ENCODE measurements around the gene EIF5.

EIF5 gene

DNA sequence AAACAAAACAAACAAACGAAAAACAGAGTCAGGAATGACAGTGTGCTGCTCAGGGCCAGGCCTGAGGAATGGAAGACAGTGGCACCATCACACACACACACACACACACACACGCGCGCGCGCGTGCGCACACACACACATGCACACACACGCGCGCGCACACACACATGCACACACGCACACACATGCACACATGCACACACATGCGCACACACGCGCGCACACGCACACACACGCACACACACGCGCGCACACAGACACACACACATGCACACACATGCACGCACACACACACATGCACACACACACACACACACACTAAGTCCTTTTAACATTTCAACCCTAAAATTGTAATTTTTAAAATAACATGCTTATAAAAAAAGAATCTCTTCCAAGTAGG lies 38.0 kb downstream of the EIF5 start:
- no peak for DNase-seq

DNA sequence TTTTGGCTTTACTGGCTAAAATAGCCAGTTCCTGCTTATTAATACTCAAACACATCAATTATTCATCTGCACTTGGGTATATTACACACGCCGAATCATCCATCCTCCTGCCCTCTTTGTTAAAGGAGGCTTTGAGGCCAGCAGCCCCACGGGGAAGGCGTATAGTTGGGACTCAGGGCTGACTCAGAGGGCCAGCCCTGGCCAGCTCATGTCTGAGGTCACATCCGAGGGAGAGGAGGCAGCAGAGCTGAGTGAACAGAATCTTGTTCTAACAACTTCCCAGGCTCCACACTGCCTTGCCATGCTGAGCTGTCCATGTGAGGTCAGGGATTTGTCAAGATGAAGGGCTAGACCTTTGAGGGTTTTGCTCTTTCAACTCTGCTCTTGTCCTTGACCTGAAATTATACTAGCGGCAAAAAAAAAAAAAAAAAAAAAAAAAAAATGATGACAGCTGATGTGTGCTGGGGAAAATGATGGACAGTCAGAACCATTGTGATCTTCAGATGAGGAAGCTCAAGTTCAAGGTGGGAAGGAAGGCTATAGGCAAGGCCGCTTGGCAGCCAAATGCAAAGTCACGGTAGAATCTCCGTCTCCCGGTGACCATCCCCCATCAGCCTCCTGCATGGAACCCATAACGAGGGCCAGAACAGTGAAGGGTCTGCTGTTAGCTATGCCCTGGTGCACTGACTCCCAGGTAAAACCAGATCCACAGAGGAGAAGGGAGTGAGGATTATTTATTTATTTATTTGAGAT lies 38.7 kb downstream of the EIF5 start:
- peak; percentile 89 to 95 (median 91) for DNase-seq

DNA sequence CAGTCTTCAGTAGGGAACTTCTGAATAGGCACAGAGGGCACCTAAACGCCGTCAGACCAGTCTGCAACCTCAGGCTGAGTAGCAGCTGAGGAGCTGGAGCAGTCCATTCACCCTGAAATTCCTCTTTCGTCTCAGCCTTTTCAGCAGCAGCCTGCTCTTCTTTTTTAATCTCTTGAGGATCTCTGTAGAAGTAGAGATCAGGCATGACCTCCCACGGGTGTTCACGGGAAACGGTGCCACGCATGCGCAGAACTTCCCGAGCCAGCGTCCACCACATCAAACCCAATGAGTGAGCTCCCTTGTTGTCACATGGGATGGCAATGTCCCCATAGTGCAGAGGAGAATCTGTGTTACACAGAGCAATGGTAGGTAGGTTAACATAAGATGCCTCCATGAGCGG lies 40.1 kb downstream of the EIF5 start:
- DNase-seq, result no peak

DNA sequence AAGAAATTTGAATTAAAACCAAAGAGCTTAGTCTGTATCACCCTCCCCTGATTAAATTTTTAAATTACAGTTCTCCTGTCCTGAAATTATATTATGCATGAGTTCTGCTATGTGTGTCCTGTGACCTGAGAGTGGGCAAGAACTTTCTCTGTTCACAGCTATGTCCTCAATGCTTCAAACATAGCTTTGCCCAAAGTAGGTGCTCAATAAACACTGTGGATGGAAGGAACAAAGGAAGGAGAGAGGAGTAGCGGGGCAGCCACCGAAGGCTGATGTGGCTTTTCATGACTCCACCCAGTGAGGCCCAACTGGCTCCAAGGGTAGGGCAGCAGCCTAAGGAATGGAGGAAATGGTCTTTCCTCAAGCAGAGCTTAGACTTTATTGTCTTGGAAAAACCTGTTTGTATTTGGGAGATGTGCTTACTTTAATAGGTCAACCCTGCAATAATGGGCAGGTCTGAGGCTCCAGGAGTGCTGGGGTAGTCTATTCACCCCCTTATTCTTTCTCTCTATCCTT lies 43.5 kb downstream of the EIF5 start:
- no peak for DNase-seq

DNA sequence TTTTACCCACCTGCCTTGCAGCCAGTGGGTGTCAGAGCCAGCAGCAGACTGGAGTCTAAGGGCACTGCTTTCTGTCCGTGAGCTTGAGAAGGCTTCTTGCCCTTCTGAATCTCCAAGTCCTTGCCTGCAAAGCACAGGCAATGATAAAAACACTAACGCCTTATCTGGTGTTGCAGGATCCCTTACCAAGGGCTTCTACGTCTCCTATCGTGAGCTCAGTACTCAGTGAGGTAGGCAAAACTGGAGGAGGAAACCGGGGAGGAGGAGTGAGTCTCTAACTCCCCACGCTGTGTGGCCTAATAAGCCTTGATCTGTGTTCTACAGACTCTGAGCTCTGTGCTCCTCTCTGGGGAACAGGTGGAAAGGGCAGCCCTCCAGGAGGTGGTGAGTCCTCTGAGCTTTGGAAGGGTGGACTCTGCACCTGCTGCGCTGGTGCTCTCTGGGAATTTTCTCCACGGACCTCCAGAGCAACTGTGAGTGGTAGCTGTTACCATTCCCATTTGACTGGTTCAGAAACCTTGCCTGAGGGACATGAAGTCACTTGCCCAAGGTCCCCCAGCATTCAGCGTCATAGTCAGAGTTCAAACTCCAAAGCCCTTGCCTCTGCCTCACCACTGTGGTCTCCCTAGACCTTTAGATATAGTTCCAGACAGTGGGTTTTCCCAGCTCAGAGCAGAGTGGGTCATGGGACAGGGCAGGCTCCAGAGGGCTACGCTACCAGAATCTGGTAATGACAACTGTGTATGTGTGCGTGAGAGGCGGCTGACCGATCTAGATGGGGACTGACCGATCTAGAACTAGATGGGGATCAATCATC lies 44.2 kb downstream of the EIF5 start:
- DNase-seq, result peak in 1 of 4 experiments; percentile 18

DNA sequence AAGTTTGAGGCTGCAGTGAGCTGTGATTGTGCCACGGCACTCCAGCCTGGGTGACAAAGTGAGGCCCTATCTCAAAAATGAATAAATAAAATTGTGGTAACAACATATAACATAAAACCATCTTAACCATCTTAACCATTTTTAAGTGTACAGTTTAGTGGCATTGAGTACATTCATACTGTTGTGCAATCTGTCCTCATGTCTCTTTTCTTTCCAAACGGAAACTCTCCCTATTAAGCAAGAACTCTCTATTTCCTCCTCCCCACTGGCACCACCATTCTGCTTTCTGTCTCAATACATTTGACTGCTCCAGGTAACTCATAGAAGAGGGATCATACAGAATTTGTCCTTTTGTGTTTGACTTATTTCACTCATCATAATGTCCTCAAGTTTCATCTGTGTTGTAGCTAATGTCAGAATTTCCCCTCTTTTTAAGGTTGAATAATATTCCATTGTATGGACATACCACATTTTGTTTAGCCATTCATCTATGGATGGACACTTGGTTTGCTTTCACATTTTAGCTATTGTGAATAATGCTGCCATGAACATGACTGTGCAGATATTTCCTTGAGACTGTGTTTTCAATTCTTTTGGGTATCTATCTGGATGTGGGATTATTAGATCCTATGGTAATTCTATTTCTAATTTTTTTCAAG lies 46.8 kb downstream of the EIF5 start:
- peak; percentile 31 to 80 (median 62) for DNase-seq

DNA sequence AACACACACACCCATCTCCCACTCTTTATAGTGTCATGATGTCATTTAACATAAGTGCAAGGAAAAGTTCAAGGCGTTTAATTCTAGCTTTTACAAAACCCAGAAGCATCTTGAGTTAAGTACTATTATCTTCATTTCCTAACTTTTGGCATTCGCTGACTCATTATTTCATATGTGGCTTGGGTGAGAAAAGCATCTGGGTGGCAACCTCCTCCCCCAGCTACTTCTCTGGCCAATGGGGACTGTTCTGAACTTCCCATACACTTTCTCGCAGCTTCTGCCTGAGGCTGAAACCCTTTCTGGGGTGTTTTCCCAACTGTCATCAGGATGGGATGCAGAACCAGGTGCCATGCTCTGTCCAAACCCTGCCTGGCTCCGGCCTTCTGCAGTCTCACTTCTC lies 48.3 kb downstream of the EIF5 start:
- DNase-seq, result peak; percentile 60 to 84 (median 80)

DNA sequence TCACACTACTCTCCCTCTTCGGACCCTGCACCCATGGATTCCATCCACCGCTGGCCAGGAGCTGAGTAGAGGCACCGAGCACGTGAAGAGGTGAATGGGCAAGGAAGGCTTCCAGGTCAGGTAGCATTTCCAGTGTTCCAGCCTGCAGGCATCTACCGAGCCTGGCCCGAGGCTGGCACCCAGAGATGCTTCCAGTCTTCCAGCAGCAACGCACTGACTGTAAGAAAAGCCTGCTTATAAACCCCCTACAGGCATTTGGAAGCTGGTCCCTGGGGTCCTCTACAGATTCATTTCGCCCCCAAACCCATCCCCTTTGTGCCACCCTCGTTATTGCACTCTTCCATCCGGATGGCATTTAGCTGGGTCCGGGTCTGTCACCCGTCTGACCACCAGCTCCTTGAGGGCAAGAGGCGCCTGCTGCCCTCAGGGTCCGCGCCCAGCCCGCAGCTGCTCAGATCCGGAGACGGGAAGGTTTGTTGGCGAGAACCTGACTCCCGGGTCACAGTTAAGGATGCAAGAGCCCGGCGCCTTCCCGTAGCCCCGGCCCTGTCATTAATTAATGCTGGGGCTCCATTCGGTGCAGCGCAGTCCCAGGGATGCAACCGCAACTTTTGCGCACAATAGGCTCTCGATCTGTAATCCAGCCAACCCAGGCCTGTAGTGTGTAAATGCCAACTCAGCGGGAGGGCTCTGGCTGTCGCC lies 50.6 kb downstream of the EIF5 start:
- DNase-seq, result no peak

DNA sequence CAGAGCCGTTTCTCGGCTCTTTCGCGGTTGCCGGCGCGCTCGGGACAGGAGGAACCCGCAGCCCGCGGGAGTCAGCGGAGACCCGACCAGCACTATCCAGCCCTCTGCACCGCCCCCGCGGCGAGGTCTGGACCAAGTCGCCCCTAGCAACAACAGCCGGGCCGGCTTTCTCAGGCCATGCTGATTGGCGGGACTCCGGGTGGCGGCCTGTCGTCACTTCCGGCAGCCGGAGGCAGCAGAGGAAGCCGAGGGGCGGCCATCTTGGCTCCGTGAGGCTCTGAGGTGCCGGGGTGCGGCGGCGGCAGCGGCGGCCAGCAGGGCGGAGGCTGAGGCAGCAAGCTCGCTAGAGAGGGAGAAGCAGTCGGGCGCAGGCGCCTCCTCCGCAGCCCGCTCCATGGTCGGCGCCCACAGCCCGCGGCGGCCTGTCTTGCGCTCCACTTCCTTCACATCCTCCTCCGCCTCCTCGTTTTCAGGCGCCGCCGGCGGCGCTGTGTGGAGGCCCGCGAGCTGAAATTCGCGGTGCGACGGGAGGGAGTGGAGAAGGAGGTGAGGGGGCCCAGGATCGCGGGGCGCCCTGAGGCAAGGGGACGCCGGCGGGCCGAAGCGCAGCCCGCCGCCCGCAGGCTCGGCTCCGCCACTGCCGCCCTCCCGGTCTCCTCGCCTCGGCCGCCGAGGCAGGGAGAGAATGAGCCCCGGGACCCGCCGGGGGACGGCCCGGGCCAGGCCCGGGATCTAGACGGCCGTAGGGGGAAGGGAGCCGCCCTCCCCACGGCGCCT lies 51.3 kb downstream of the EIF5 start, which contains the start of gene MARK3:
MARK3 (plus strand) TSS at position 264 of the 777 bp plus-strand sequence. CDS start 615 bp downstream, outside the sequence.
- peak; percentile 97 to 99 (median 99) for DNase-seq

DNA sequence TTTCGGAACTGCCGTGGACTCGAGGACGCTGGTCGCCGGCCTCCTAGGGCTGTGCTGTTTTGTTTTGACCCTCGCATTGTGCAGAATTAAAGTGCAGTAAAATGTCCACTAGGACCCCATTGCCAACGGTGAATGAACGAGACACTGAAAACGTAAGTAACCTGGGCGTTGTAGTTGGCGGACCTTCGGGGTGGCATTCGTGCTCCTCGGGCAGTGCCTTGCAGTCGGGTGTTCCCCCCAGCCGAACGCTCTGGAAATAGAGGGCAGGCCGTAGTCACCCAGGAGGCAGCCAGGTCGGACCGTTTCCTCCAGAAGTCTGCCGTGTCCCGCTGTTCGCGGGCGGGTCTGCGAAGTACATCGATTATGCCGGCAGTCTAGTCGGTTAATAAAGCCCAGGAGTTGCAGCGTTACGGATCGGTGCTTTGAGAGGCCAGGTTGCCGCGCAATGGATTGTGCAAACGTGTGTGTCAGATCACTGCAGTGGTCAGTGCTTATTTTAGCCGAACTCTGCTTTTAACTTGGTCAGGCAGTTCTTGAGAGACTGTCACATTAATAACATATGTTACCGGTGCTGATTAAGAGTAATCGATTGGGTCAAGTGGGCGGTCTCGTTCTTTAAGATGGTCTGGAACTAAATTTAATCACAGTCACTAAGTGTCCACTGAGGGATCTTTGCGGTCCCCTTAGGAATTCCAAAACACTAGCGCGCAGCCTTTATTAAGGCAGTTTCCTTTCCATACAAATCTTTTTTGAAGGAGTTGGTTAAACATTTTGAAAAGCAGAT lies 52.1 kb downstream of the EIF5 start:
- DNase-seq, result peak; percentile 25 to 60 (median 43)

DNA sequence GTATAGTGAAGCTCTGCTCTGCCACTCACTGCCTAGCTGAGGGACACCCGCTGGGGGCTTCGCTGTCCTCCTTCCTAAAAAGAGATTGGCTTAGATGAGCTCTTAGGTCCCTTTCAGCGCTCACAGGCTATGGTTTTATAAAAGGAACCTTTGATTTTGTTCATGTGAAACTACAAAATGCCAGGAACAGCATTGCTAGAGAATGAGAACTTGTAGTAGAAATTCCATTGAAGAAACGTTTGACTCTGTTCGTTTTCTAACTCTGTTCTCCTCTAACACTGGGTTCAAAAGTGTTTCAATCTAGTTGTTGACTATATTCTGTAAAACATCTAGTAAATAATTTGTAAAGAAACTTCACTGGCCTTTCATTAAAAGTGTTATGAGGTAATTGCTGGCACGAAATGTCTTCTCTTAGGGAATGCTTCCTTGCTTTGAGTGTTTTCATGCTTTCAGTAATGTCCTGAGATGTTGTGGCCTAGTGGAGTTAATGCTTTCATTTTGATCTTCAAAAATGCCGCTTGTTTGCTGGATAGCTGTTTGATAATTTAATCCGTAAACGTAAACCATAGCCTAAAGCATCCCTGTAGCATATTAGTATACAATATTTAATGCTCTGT lies 52.8 kb downstream of the EIF5 start:
- peak; percentile 28 to 47 (median 38) for DNase-seq

DNA sequence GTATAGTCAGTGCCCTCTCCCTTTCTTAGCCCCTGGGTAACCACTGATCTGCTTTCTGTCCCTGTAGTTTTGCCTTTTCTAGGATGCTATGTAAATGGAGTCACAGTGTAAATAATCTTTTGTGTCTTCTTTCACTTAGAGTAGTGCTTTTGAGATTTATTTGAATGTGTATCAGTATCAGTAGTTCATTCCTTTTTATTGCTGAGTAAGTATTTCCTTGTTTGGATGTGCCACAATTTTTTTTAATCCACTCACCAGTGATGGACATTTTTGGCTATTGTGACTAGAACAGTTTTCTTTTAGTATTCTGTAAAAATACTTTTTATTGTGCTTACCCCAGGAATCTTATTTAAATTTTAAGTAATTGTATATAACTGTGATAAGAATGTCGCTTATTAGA lies 54.6 kb downstream of the EIF5 start:
- DNase-seq, result no peak

DNA sequence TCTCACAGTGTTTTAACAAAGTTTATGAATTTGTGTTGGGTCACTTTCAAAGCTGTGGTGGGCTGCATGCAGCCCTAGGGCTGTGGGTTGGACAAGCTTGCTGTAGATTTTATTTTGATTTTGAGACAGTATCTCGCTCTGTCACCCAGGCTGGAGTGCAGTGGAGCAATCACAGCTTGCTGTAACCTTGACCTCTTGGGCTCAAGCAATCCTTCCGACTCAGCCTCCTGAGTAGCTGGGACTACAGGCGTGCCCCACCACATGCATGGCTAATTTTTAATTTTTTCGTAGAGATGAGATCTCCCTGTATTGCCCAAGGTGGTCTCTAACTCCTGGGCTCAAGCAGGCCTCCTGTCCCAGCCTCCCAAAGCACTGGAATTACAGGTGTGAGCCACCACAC lies 56.6 kb downstream of the EIF5 start:
- DNase-seq, result no peak

DNA sequence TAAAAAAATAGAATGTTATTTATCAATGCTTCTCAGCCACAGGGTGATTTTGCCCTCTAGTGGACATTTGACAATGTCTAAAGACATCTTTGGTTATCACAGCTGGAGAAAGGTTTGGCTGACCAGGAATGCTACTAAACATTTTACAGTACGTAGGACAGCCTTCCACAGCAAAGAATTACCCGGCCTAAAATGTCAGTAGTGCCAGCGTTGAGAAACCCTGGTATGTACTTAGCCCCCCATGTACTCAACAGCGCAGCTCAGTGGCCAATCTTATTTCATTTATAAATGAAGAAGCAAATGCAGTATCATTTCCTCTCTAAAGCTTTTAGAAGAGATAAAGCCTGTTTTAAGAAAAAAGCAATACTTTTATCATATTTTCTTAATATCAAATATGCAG lies 57.0 kb downstream of the EIF5 start:
- DNase-seq, result peak; percentile 67 to 81 (median 72)

DNA sequence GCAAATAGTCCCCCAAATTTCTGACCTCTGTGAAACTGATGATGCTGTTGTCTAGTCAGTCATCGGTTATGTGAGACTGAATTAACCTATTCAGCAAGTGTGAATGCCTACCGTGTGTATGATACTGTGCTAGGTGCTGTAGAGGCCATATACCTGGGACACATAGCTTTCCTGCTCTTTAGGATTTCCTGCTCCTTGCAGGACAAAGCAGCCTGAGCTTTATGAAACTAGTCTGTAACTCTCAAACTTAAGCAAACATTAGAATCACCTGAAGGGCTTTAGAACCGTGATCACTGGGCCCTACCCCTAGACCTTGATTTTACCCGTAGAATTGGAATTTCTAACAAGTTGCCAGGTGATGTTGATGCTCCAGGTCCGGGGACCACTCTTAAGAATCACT lies 58.1 kb downstream of the EIF5 start:
- DNase-seq, result no peak

DNA sequence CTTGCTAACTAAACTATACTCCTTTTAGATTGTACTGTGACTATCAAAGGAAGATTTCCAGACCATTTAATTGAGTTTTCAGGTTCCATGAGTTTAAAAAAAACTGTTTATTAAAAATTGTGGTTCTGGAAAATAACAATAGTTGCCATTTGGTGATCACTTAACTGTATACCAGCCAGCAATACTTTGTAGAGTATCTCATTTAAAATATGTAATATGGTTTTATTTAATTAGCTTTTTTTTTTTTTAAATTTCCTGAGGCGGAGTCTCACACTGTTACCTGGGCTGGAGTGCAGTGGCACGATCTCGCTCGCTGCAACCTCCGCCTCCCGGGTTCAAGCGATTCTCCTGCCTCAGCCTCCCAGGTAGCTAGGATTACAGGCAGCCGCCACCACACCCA lies 58.5 kb downstream of the EIF5 start:
- DNase-seq, result no peak

DNA sequence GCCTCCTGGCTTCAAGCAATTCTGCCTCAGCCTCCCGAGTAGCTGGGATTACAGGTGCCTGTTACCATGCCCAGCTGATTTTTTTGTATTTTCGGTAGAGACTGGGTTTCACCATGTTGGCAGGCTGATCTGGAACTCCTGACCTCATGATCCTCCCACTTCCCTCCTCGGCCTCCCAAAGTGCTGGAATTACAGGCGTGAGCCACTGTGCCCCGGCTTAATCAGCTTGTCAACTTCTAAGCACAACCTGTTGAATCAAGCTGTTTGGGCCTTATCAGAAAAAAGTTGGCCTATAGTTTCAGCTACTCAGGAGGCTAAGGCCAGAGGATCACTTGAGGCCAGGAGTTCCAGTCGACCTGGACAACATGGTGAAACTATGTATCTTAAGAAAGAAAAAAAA lies 59.0 kb downstream of the EIF5 start:
- peak; percentile 13 to 65 (median 52) for DNase-seq

DNA sequence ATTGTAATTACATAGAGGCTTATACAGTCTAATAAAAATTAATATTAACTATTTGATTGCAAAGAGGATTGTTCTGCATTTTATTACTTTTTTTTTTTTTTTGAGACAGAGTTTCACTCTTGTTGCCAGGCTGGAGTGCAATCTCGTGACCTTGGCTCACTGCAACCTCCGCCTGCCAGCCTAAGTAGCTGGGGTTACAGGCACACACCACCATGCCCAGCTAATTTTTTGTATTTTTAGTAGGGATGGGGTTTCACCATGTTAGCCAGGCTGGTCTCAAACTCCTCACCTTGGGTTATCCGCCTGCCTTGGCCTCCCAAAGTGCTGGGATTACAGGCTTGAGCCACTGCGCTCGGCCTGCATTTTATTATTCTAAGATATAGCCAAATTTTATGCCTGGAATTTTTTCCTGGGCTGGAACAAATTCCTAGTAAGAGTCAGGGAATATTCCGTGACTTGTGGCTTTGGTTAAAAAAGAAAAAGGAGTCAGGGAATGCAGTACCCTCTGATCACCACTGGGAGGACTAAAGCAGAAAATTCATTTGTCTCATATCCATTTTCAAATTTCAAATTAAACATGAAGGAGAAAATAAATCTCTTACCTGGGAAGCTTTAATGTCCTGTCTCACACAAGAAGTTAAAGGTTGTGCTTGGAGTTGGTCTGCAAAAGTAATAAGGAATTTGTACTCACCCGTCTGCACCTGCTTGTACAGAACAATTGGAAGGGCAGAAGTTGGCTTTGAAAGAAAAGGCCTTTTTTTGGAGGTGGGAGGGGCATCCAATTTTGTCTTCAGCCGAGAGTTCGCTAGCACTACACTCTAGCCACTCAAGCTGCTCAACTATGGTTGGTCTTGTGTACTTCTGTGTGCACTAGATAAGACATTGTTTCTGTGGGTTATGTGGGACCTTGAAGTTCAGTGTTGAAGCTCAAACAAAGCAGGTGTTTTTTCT lies 59.9 kb downstream of the EIF5 start:
- peak in 3 of 4 experiments; percentile 50 to 55 (median 50) for DNase-seq

Measured in suppressor macrophage (primary cell).